Natural killer cell (primary cell): ENCODE results near the gene RAN. TPM values are rescaled to one million over a fixed set of nuclear protein-coding genes. Genes with fewer than 3 reads are reported as not detected.
"Not testable (repeated sequence)": the region's sequence is repeated elsewhere in the genome, so short reads cannot be mapped to it uniquely, and the experiment has no call there.

Experiments used
- ATAC-seq, 3 donors: fragments of 150-1000 bp in 2 of 3; fragments of 200-7000 bp in 1 of 3; cut with Tn5 transposase; 1 replicate in 1 of 3; 2 replicates in 2 of 3; pipeline ENCODE4 v1.10.0; 2021; ENCODE audit warnings: mild to moderate bottlenecking in 2 of 3, moderate library complexity in 2 of 3
- DNase-seq, 2 donors: peaks; one replicate each; pipeline versions ENCODE4 v3.0.0 to v3.0.0-alpha.2; 2013 to 2021; ENCODE audit warnings: mixed read lengths in 1 of 2
- H3K27ac ChIP-seq: one replicate; pipeline ENCODE4 v1.5.1; 2013; ENCODE audit warnings: mild to moderate bottlenecking, low read length
- H3K27me3 ChIP-seq: one replicate; pipeline ENCODE4 v1.6.1; 2013; ENCODE audit warnings: low read length; ENCODE audit not compliant: control insufficient read depth, insufficient read depth
- H3K36me3 ChIP-seq: one replicate; pipeline ENCODE4 v1.6.1; 2013; ENCODE audit warnings: low read length; ENCODE audit not compliant: control insufficient read depth, insufficient read depth
- H3K4me1 ChIP-seq: one replicate; pipeline ENCODE4 v1.6.1; 2013; ENCODE audit warnings: low read length; ENCODE audit not compliant: control insufficient read depth, insufficient read depth
- H3K4me3 ChIP-seq: one replicate; pipeline ENCODE4 v1.5.1; 2013; ENCODE audit warnings: low read length
- H3K9me3 ChIP-seq: one replicate; pipeline ENCODE4 v1.6.1; 2013; ENCODE audit warnings: low read length; ENCODE audit not compliant: control insufficient read depth, insufficient read depth
- H3K27ac Mint-ChIP-seq, 2 donors: one replicate each; pipeline ENCODE4 v1.8.0; 2022; ENCODE audit warnings: mild to moderate bottlenecking in 2 of 2, mixed read lengths in 2 of 2, moderate library complexity in 1 of 2
- H3K27me3 Mint-ChIP-seq, 2 donors: one replicate each; pipeline ENCODE4 v1.8.0; 2022; ENCODE audit warnings: low read depth in 2 of 2, mixed read lengths in 2 of 2
- H3K36me3 Mint-ChIP-seq: one replicate; pipeline ENCODE4 v1.8.0; 2022; ENCODE audit warnings: mixed read lengths
- H3K4me1 Mint-ChIP-seq, 2 donors: one replicate each; pipeline ENCODE4 v1.8.0; 2022; ENCODE audit warnings: mixed read lengths in 2 of 2
- H3K4me3 Mint-ChIP-seq: one replicate; pipeline ENCODE4 v1.8.0; 2022; ENCODE audit warnings: mild to moderate bottlenecking, moderate library complexity, mixed read lengths
- H3K9me3 Mint-ChIP-seq, 2 donors: one replicate each; pipeline ENCODE4 v1.8.0; 2022; ENCODE audit warnings: mixed read lengths in 2 of 2
- WGBS: methylation state at CpG from one replicate; pipeline ENCODE4 v1.1.7; 2013; ENCODE audit warnings: missing lambda C conversion rate; ENCODE audit not compliant: insufficient coverage; 5-methylcytosine and 5-hydroxymethylcytosine counted together
- intact Hi-C: fragments of 100-400 bp; cut with micrococcal nuclease; formaldehyde crosslinking; loops from one replicate; pipeline ENCODE4 v1.14.2; 2022
- total RNA-seq, 4 donors: library from RNA; stranded (reverse); fragments of 120-200 nt in 1 of 4; gene quantifications; one replicate each; pipeline versions ENCODE4 v1.2.3 to v1.2.4, GENCODE V29; 2013 to 2022
- TF ChIP-seq, protein P1 (sequence below): fragments of 200-600 bp; IDR thresholded peaks from one replicate; pipeline ENCODE4 v1.8.0; 2022; ENCODE audit warnings: antibody characterized with exemption

Gene RAN
- total RNA-seq, 3 donors from 2014 or later (not counting 1 experiment from before 2014, with no cell fraction given): 244 to 264 (median 247) TPM

DNA sequence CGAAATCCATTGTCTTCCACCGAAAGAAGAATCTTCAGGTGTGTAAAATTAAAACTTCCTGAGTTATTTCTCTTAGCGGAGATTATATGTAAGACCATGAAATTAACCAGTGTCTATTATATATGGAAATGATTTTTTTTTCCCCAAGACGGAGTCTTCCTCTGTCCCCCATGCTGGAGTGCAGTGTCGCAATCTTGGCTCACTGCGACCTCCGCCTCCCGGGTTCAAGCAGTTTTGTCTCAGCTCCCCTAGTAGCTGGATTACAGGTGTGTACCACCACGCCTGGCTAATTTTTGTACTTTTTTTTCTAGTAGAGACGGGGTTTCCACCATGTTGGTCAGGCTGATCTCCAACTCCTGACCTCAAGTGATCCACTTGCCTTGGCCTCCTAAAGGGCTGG, 2.8 kb downstream of the RAN start:
- H3K9me3 ChIP-seq: no peaks in the 10 kb centered on the region
- TF ChIP-seq, protein P1, sequence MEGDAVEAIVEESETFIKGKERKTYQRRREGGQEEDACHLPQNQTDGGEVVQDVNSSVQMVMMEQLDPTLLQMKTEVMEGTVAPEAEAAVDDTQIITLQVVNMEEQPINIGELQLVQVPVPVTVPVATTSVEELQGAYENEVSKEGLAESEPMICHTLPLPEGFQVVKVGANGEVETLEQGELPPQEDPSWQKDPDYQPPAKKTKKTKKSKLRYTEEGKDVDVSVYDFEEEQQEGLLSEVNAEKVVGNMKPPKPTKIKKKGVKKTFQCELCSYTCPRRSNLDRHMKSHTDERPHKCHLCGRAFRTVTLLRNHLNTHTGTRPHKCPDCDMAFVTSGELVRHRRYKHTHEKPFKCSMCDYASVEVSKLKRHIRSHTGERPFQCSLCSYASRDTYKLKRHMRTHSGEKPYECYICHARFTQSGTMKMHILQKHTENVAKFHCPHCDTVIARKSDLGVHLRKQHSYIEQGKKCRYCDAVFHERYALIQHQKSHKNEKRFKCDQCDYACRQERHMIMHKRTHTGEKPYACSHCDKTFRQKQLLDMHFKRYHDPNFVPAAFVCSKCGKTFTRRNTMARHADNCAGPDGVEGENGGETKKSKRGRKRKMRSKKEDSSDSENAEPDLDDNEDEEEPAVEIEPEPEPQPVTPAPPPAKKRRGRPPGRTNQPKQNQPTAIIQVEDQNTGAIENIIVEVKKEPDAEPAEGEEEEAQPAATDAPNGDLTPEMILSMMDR: no peak
- H3K4me3 Mint-ChIP-seq: no peak overlapping the region
- H3K27ac ChIP-seq: no peak overlapping the region
- peaks cover 44% of the 10 kb centered on the region for H3K36me3 ChIP-seq
- peaks cover 30% of the 10 kb centered on the region for H3K36me3 Mint-ChIP-seq
- WGBS: 94% methylated on average over 9 of the region's 10 CpGs
- peaks cover 25% of the 10 kb centered on the region for H3K4me1 ChIP-seq
- no peak for DNase-seq
- H3K27ac Mint-ChIP-seq: peak overlapping the region in 1 of 2 donors; percentile 84
- intact Hi-C loops: no loop called here
- no peak overlapping the region for H3K4me3 ChIP-seq
- H3K4me1 Mint-ChIP-seq: peaks cover 28 to 49% of the 10 kb centered on the region in 2 donors
- H3K27me3 ChIP-seq: no peaks in the 10 kb centered on the region
- H3K27me3 Mint-ChIP-seq: no peaks in the 10 kb centered on the region
- ATAC-seq: no peak
- no peaks in the 10 kb centered on the region for H3K9me3 Mint-ChIP-seq

DNA sequence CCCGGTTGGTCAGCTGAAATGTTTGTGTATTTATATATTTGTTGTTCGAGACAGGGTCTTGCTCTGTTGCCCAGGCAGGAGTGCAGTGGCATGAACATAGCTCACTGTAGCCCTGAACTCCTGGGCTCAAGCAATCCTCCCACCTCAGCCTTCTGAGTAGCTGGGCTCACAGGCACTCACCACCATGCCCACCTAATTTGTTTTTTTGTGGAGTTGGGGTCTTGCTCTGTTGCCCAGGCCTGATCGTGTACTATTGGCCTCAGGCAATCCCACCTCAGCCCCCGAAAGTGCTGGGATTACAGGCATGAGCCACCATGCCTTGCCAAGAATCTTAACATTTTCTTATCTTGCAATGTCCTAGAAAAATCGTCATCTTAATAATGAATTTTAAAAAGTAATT, 3.3 kb downstream of the RAN start:
- Histone ChIP-seq H3K27me3 (no peaks in the 10 kb centered on the region), H3K27ac (no peak overlapping the region), H3K4me1 (peaks cover 30% of the 10 kb centered on the region), H3K4me3 (no peak overlapping the region), H3K9me3 (no peaks in the 10 kb centered on the region), H3K36me3 (peaks cover 44% of the 10 kb centered on the region)
- ATAC-seq (no peak), DNase-seq (no peak)
- WGBS: 92% methylated on average over 5 of the region's 5 CpGs
- TF ChIP-seq, protein P1: no peak
- intact Hi-C loops: no loop called here
- no peak overlapping the region for H3K27ac Mint-ChIP-seq
- peaks cover 30% of the 10 kb centered on the region for H3K36me3 Mint-ChIP-seq
- no peaks in the 10 kb centered on the region for H3K9me3 Mint-ChIP-seq
- H3K27me3 Mint-ChIP-seq: no peaks in the 10 kb centered on the region
- peaks cover 32 to 53% of the 10 kb centered on the region in 2 donors for H3K4me1 Mint-ChIP-seq
- H3K4me3 Mint-ChIP-seq: no peak overlapping the region

DNA sequence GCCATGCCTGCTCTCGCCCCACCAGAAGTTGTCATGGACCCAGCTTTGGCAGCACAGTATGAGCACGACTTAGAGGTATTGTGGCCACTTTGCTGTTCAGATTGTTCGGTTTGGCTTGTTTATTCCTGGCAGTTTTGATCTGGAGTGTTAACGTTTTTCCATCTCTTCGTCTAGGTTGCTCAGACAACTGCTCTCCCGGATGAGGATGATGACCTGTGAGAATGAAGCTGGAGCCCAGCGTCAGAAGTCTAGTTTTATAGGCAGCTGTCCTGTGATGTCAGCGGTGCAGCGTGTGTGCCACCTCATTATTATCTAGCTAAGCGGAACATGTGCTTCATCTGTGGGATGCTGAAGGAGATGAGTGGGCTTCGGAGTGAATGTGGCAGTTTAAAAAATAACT, 3.8 kb downstream of the RAN start:
- H3K27me3 Mint-ChIP-seq, ATAC-seq, H3K9me3 ChIP-seq, H3K27me3 ChIP-seq, intact Hi-C loops, DNase-seq, H3K27ac ChIP-seq, H3K4me3 Mint-ChIP-seq, H3K4me3 ChIP-seq, H3K27ac Mint-ChIP-seq, H3K9me3 Mint-ChIP-seq: not testable (repeated sequence)
- peaks cover 35 to 55% of the 10 kb centered on the region in 2 donors for H3K4me1 Mint-ChIP-seq
- 97% methylated on average over 11 of the region's 11 CpGs for WGBS
- peaks cover 34% of the 10 kb centered on the region for H3K4me1 ChIP-seq
- H3K36me3 ChIP-seq: peaks cover 44% of the 10 kb centered on the region
- peaks cover 30% of the 10 kb centered on the region for H3K36me3 Mint-ChIP-seq

DNA sequence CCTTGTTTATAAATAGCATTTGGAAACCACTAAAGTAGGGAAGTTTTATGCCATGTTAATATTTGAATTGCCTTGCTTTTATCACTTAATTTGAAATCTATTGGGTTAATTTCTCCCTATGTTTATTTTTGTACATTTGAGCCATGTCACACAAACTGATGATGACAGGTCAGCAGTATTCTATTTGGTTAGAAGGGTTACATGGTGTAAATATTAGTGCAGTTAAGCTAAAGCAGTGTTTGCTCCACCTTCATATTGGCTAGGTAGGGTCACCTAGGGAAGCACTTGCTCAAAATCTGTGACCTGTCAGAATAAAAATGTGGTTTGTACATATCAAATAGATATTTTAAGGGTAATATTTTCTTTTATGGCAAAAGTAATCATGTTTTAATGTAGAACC, 4.4 kb downstream of the RAN start:
- Histone ChIP-seq H3K27ac (no peak overlapping the region), H3K9me3 (no peaks in the 10 kb centered on the region), H3K4me1 (peaks cover 30% of the 10 kb centered on the region), H3K27me3 (no peaks in the 10 kb centered on the region), H3K4me3 (no peak overlapping the region), H3K36me3 (peaks cover 44% of the 10 kb centered on the region)
- Mint-ChIP-seq H3K27me3 (no peaks in the 10 kb centered on the region), H3K4me1 (peaks cover 35 to 58% of the 10 kb centered on the region in 2 donors), H3K4me3 (no peak overlapping the region), H3K9me3 (no peaks in the 10 kb centered on the region), H3K36me3 (peaks cover 30% of the 10 kb centered on the region), H3K27ac (peak overlapping the region in 1 of 2 donors; percentile 24)
- TF ChIP-seq, protein P1: no peak
- DNase-seq (no peak), ATAC-seq (no peak)
- intact Hi-C loops: no loop called here
